MM.1S (cell line): Measurements from ENCODE around the gene ZNF555.

Experiments
- DNase-seq: peaks from one replicate; pipeline ENCODE4 v3.0.0-alpha.2; 2015
- H2AFZ ChIP-seq: fragments of 300-600 bp; sonication (generic); 2 replicates; pipeline ENCODE4 v1.6.0; 2016; ENCODE audit warnings: antibody characterized with exemption, low read length
- H3F3A ChIP-seq: fragments of 300-600 bp; sonication (generic); 2 replicates; pipeline ENCODE4 v1.6.1; 2016; ENCODE audit warnings: mild to moderate bottlenecking, antibody characterized with exemption, low read length, moderate library complexity, mixed read lengths; ENCODE audit not compliant: insufficient read depth
- H3K27ac ChIP-seq: fragments of 300-600 bp; sonication (generic); 2 replicates; pipeline ENCODE4 v1.5.1; 2016; ENCODE audit warnings: mild to moderate bottlenecking, low read length
- H3K27me3 ChIP-seq: fragments of 300-600 bp; sonication (generic); replicated peaks from 2 replicates; pipeline ENCODE4 v1.6.0; 2016; ENCODE audit warnings: low read length; ENCODE audit not compliant: insufficient read depth
- H3K36me3 ChIP-seq: fragments of 300-600 bp; sonication (generic); replicated peaks from 2 replicates; pipeline ENCODE4 v1.6.1; 2016; ENCODE audit warnings: mild to moderate bottlenecking, low read length, mixed read lengths; ENCODE audit not compliant: insufficient read depth
- H3K4me1 ChIP-seq: fragments of 300-600 bp; sonication (generic); 2 replicates; pipeline ENCODE4 v1.6.1; 2016; ENCODE audit warnings: low read length, mixed read lengths
- H3K4me2 ChIP-seq: fragments of 300-600 bp; sonication (generic); 2 replicates; pipeline ENCODE4 v1.6.0; 2016; ENCODE audit warnings: low read depth, low read length
- H3K4me3 ChIP-seq: fragments of 300-600 bp; sonication (generic); 2 replicates; pipeline ENCODE4 v1.5.1; 2016; ENCODE audit warnings: low read length, mixed read lengths
- H3K79me2 ChIP-seq: fragments of 300-600 bp; sonication (generic); 2 replicates; pipeline ENCODE4 v1.6.1; 2016; ENCODE audit warnings: mixed run types, low read length, mixed read lengths
- H3K9ac ChIP-seq: fragments of 300-600 bp; sonication (generic); 2 replicates; pipeline ENCODE4 v1.6.1; 2016; ENCODE audit warnings: low read length, mixed read lengths
- H3K9me2 ChIP-seq: fragments of 300-600 bp; sonication (generic); replicated peaks from 2 replicates; pipeline ENCODE4 v1.6.1; 2016; ENCODE audit warnings: mild to moderate bottlenecking, low read length, mixed read lengths; ENCODE audit not compliant: insufficient read depth
- H3K9me3 ChIP-seq: fragments of 300-600 bp; sonication (generic); replicated peaks from 2 replicates; pipeline ENCODE4 v1.6.1; 2016; ENCODE audit warnings: mild to moderate bottlenecking, low read length, mixed read lengths; ENCODE audit not compliant: insufficient read depth
- H4K20me1 ChIP-seq: fragments of 300-600 bp; sonication (generic); 2 replicates; pipeline ENCODE4 v1.6.1; 2016; ENCODE audit warnings: mild to moderate bottlenecking, low read length, moderate library complexity, mixed read lengths; ENCODE audit not compliant: insufficient read depth
- EZH2 ChIP-seq: fragments of 300-600 bp; sonication (generic); optimal IDR thresholded peaks from 2 replicates; pipeline ENCODE3; 2017; ENCODE audit warnings: low read depth, mild to moderate bottlenecking, antibody characterized with exemption, low read length, mixed read lengths
- EZH2phosphoT487 ChIP-seq: fragments of 300-600 bp; sonication (generic); IDR thresholded peaks from 2 replicates; pipeline ENCODE4 v1.6.1; 2018; ENCODE audit warnings: antibody characterized with exemption, low read length
- TF ChIP-seq, protein P1 (sequence below): fragments of 300-600 bp; sonication (generic); IDR thresholded peaks from 2 replicates; pipeline ENCODE4 v1.5.1; 2016; ENCODE audit warnings: antibody characterized with exemption, low read length, mixed read lengths

ZNF555 gene

DNA sequence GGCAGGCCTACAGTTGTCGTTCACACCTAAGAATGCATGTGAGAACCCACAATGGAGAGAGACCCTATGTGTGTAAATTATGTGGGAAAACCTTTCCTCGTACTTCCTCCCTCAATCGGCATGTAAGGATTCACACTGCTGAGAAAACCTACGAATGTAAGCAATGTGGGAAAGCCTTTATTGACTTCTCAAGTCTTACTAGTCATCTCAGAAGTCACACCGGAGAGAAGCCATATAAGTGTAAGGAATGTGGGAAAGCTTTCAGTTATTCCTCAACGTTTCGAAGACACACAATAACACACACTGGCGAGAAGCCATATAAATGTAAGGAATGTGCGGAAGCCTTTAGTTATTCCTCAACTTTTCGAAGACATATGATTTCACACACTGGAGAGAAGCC, 11.3 kb downstream of the ZNF555 start:
- Histone ChIP-seq H3K9ac (no peak overlapping the region), H3K4me2 (no peak overlapping the region), H3K27ac (no peak overlapping the region), H3K9me3 (peaks cover 6% of the 10 kb centered on the region; the same call in 1 of the 2 replicates), H2AFZ (no peak overlapping the region), H3F3A (no peaks in the 10 kb centered on the region), H4K20me1 (no peaks in the 10 kb centered on the region), H3K4me3 (no peak overlapping the region), H3K36me3 (peaks cover 11% of the 10 kb centered on the region; the same call in 1 of the 2 replicates), H3K4me1 (no peaks in the 10 kb centered on the region), H3K79me2 (no peaks in the 10 kb centered on the region), H3K9me2 (no peaks in the 10 kb centered on the region), H3K27me3 (no peaks in the 10 kb centered on the region)
- no peak for DNase-seq
- TF ChIP-seq EZH2 (no peak), EZH2phosphoT487 (no peak)
- TF ChIP-seq, protein P1, sequence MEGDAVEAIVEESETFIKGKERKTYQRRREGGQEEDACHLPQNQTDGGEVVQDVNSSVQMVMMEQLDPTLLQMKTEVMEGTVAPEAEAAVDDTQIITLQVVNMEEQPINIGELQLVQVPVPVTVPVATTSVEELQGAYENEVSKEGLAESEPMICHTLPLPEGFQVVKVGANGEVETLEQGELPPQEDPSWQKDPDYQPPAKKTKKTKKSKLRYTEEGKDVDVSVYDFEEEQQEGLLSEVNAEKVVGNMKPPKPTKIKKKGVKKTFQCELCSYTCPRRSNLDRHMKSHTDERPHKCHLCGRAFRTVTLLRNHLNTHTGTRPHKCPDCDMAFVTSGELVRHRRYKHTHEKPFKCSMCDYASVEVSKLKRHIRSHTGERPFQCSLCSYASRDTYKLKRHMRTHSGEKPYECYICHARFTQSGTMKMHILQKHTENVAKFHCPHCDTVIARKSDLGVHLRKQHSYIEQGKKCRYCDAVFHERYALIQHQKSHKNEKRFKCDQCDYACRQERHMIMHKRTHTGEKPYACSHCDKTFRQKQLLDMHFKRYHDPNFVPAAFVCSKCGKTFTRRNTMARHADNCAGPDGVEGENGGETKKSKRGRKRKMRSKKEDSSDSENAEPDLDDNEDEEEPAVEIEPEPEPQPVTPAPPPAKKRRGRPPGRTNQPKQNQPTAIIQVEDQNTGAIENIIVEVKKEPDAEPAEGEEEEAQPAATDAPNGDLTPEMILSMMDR, result no peak

DNA sequence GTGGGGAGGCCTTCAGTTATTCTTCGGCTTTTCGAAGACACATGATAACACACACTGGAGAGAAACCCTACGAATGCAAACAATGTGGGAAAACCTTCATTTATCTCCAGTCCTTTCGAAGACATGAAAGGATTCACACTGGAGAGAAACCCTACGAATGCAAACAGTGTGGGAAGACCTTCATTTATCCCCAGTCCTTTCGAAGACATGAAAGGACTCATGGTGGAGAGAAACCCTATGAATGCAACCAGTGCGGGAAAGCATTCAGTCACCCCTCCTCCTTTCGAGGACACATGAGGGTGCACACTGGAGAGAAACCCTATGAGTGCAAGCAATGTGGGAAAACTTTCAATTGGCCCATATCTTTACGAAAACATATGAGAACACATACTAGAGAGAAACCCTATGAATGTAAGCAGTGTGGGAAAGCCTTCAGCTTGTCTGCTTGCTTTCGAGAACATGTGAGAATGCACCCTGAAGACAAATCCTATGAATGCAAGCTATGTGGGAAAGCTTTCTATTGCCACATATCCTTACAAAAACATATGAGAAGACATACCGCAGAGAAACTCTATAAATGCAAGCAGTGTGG, 11.8 kb downstream of the ZNF555 start:
- H3K4me2 ChIP-seq, result no peak overlapping the region
- TF ChIP-seq, protein P1, result no peak
- TF ChIP-seq EZH2phosphoT487 (no peak), EZH2 (no peak)
- H3K4me1 ChIP-seq, result no peaks in the 10 kb centered on the region
- no peaks in the 10 kb centered on the region for H3F3A ChIP-seq
- no peak overlapping the region for H3K9ac ChIP-seq
- peaks cover 6% of the 10 kb centered on the region; the same call in 1 of the 2 replicates for H3K9me3 ChIP-seq
- no peaks in the 10 kb centered on the region for H3K27me3 ChIP-seq
- no peak overlapping the region for H3K4me3 ChIP-seq
- H3K27ac ChIP-seq, result no peak overlapping the region
- peaks cover 11% of the 10 kb centered on the region; the same call in 1 of the 2 replicates for H3K36me3 ChIP-seq
- no peak for DNase-seq
- H2AFZ ChIP-seq, result no peak overlapping the region
- no peaks in the 10 kb centered on the region for H4K20me1 ChIP-seq
- no peaks in the 10 kb centered on the region for H3K9me2 ChIP-seq
- no peaks in the 10 kb centered on the region for H3K79me2 ChIP-seq

DNA sequence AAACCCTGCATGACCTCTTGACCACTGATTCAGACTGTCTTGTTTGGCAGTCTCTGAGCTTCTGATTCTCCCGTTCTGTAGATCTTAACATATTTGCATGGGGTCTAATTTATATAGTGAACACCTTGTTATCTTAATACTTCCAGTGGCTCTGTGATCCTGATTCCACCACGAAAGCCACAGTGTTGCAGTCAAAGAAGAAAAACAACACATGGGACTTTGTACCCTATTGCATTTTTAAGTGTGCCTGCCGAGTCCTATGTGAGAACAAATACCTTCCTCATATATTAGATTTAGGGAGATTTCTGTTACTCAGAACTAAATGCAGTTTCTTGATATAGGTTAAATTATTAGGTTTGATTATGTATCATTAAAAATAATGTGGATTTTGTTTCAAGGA, 13.6 kb downstream of the ZNF555 start:
- Histone ChIP-seq H3K9ac (no peak overlapping the region), H3K9me3 (peaks cover 6% of the 10 kb centered on the region; the same call in 1 of the 2 replicates), H3K27me3 (peaks cover 3% of the 10 kb centered on the region; the same call in 1 of the 2 replicates), H3K4me1 (no peaks in the 10 kb centered on the region), H3F3A (no peaks in the 10 kb centered on the region), H2AFZ (no peak overlapping the region), H3K79me2 (no peaks in the 10 kb centered on the region), H4K20me1 (no peaks in the 10 kb centered on the region), H3K9me2 (no peaks in the 10 kb centered on the region), H3K4me3 (no peak overlapping the region), H3K36me3 (peaks cover 11% of the 10 kb centered on the region; the same call in 1 of the 2 replicates), H3K27ac (no peak overlapping the region), H3K4me2 (no peak overlapping the region)
- DNase-seq, result no peak
- TF ChIP-seq EZH2, result no peak
- TF ChIP-seq, protein P1, result no peak
- TF ChIP-seq EZH2phosphoT487, result no peak
